ENCODE data around the gene LIMS3. TPM values are rescaled to one million over a fixed set of nuclear protein-coding genes. Genes with fewer than 3 reads are reported as not detected.
"Not testable (repeated sequence)": the region's sequence is repeated elsewhere in the genome, so short reads cannot be mapped to it uniquely, and the experiment has no call there.

The LIMS3 gene
- total RNA-seq = 0.93 and 1.3 TPM in 2 replicates
- long read RNA-seq = 0 reads

- not testable (repeated sequence) for H3K27ac Mint-ChIP-seq; H3K4me3 Mint-ChIP-seq (ENCODE audit: low read depth); H3K27me3 Mint-ChIP-seq; DNase-seq (ENCODE audit: low spot score, unreplicated experiment); H3K36me3 Mint-ChIP-seq (ENCODE audit: insufficient read depth); H3K9me3 Mint-ChIP-seq (ENCODE audit: low read depth); H3K4me1 Mint-ChIP-seq (ENCODE audit: low read depth)
Measured at GRCh38 chr2:109898462-109899336, at the start of gene LIMS3. Gene LIMS3, plus strand, starts transcription at chr2:109898688. Its CDS starts 41 bp downstream, at chr2:109898729.

GRCh38 chr2:109871129-109871751 is 27.2 kb upstream of the LIMS3 start:
- DNase-seq (ENCODE audit: low spot score, unreplicated experiment); H3K27ac Mint-ChIP-seq; H3K4me1 Mint-ChIP-seq (ENCODE audit: low read depth); H3K9me3 Mint-ChIP-seq (ENCODE audit: low read depth); H3K36me3 Mint-ChIP-seq (ENCODE audit: insufficient read depth); H3K27me3 Mint-ChIP-seq; H3K4me3 Mint-ChIP-seq (ENCODE audit: low read depth): not testable (repeated sequence)

GRCh38 chr2:109876625-109877024 is 21.9 kb upstream of the LIMS3 start:
- H3K36me3 Mint-ChIP-seq (ENCODE audit: insufficient read depth); H3K4me3 Mint-ChIP-seq (ENCODE audit: low read depth); H3K4me1 Mint-ChIP-seq (ENCODE audit: low read depth); H3K27ac Mint-ChIP-seq; H3K27me3 Mint-ChIP-seq; DNase-seq (ENCODE audit: low spot score, unreplicated experiment); H3K9me3 Mint-ChIP-seq (ENCODE audit: low read depth): not testable (repeated sequence)

GRCh38 chr2:109882112-109882511 is 16.4 kb upstream of the LIMS3 start:
- DNase-seq (ENCODE audit: low spot score, unreplicated experiment); H3K4me1 Mint-ChIP-seq (ENCODE audit: low read depth); H3K27me3 Mint-ChIP-seq; H3K36me3 Mint-ChIP-seq (ENCODE audit: insufficient read depth); H3K27ac Mint-ChIP-seq; H3K4me3 Mint-ChIP-seq (ENCODE audit: low read depth); H3K9me3 Mint-ChIP-seq (ENCODE audit: low read depth): not testable (repeated sequence)

- not testable (repeated sequence) for DNase-seq (ENCODE audit: low spot score, unreplicated experiment); H3K27ac Mint-ChIP-seq; H3K4me1 Mint-ChIP-seq (ENCODE audit: low read depth); H3K27me3 Mint-ChIP-seq; H3K9me3 Mint-ChIP-seq (ENCODE audit: low read depth); H3K36me3 Mint-ChIP-seq (ENCODE audit: insufficient read depth); H3K4me3 Mint-ChIP-seq (ENCODE audit: low read depth)
Measured at GRCh38 chr2:109888414-109888813, 10.1 kb upstream of the LIMS3 start.

GRCh38 chr2:109889909-109890308 is 8.6 kb upstream of the LIMS3 start:
- H3K9me3 Mint-ChIP-seq (ENCODE audit: low read depth); H3K4me1 Mint-ChIP-seq (ENCODE audit: low read depth); H3K4me3 Mint-ChIP-seq (ENCODE audit: low read depth); H3K27ac Mint-ChIP-seq; H3K27me3 Mint-ChIP-seq; H3K36me3 Mint-ChIP-seq (ENCODE audit: insufficient read depth); DNase-seq (ENCODE audit: low spot score, unreplicated experiment): not testable (repeated sequence)

GRCh38 chr2:109891024-109891423 is 7.5 kb upstream of the LIMS3 start:
- not testable (repeated sequence) for H3K27ac Mint-ChIP-seq

GRCh38 chr2:109893736-109894135 is 4.8 kb upstream of the LIMS3 start:
- not testable (repeated sequence) for H3K27me3 Mint-ChIP-seq; DNase-seq (ENCODE audit: low spot score, unreplicated experiment); H3K27ac Mint-ChIP-seq; H3K4me3 Mint-ChIP-seq (ENCODE audit: low read depth); H3K4me1 Mint-ChIP-seq (ENCODE audit: low read depth); H3K9me3 Mint-ChIP-seq (ENCODE audit: low read depth); H3K36me3 Mint-ChIP-seq (ENCODE audit: insufficient read depth)

More at GRCh38 chr2:109891024-109891423, 7.5 kb upstream of the LIMS3 start:
- H3K4me3 Mint-ChIP-seq (ENCODE audit: low read depth); H3K4me1 Mint-ChIP-seq (ENCODE audit: low read depth); H3K27me3 Mint-ChIP-seq; H3K36me3 Mint-ChIP-seq (ENCODE audit: insufficient read depth); H3K9me3 Mint-ChIP-seq (ENCODE audit: low read depth); DNase-seq (ENCODE audit: low spot score, unreplicated experiment): not testable (repeated sequence)

- not testable (repeated sequence) for DNase-seq (ENCODE audit: low spot score, unreplicated experiment); H3K27ac Mint-ChIP-seq; H3K36me3 Mint-ChIP-seq (ENCODE audit: insufficient read depth); H3K27me3 Mint-ChIP-seq; H3K4me3 Mint-ChIP-seq (ENCODE audit: low read depth); H3K4me1 Mint-ChIP-seq (ENCODE audit: low read depth); H3K9me3 Mint-ChIP-seq (ENCODE audit: low read depth)
Measured at GRCh38 chr2:109894141-109894540, 4.3 kb upstream of the LIMS3 start.

GRCh38 chr2:109895090-109895869 is 3.2 kb upstream of the LIMS3 start:
- not testable (repeated sequence) for H3K9me3 Mint-ChIP-seq (ENCODE audit: low read depth); H3K27ac Mint-ChIP-seq; H3K4me1 Mint-ChIP-seq (ENCODE audit: low read depth); DNase-seq (ENCODE audit: low spot score, unreplicated experiment); H3K4me3 Mint-ChIP-seq (ENCODE audit: low read depth); H3K36me3 Mint-ChIP-seq (ENCODE audit: insufficient read depth); H3K27me3 Mint-ChIP-seq

- H3K4me1 Mint-ChIP-seq (ENCODE audit: low read depth); H3K36me3 Mint-ChIP-seq (ENCODE audit: insufficient read depth); H3K27ac Mint-ChIP-seq: not testable (repeated sequence)
Measured at GRCh38 chr2:109896212-109896611, 2.3 kb upstream of the LIMS3 start.

GRCh38 chr2:109897769-109898461 is 573 bp upstream of the LIMS3 start:
- not testable (repeated sequence) for DNase-seq (ENCODE audit: low spot score, unreplicated experiment); H3K36me3 Mint-ChIP-seq (ENCODE audit: insufficient read depth); H3K9me3 Mint-ChIP-seq (ENCODE audit: low read depth); H3K27ac Mint-ChIP-seq; H3K4me3 Mint-ChIP-seq (ENCODE audit: low read depth); H3K27me3 Mint-ChIP-seq; H3K4me1 Mint-ChIP-seq (ENCODE audit: low read depth)

More at GRCh38 chr2:109896212-109896611, 2.3 kb upstream of the LIMS3 start:
- H3K9me3 Mint-ChIP-seq (ENCODE audit: low read depth); H3K4me3 Mint-ChIP-seq (ENCODE audit: low read depth); DNase-seq (ENCODE audit: low spot score, unreplicated experiment); H3K27me3 Mint-ChIP-seq: not testable (repeated sequence)

All from progenitor cell of endocrine pancreas (in vitro differentiated cells).